ENCODE data around the gene B3GALT6.

The B3GALT6 gene

DNA sequence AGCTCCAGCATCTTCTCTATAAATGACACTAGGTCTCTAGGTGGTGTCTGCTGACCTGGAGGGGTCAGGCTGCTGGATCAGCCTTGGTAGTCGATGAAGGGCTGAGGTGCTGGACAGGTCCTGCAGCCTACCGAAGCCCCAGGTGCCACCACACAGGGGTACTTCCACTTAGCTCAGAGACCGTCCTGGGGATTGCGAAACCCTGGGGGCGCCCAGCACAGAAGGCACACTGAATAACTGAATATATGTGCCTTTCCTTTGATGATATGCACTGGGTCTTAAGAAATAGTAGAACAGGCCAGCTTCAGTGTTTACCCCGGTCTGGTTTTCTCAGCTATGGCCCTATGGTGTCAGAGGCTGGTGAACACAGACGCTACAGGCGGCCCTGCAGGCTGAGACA is 30.7 kb downstream of the B3GALT6 start:
- no peak for DNase-seq (ENCODE audit: low spot score)

DNA sequence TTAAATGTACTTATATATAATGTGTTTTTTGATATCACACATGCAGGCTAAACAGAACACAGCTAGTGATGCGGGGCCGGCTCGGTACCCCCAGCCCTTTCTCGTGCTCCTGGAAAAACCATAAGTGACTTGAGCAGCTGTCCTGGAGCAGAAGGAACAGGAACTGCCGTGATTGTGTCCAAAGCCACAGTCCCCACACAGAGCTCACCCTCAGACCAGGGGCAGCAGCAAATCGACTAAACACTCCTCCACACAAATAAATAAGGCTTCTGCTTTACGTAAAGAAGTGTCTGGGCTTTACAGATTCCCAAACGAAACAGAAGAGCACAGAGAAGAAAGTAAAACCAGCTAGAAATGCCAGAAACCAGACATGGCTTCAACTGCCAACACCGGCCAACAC is 32.0 kb downstream of the B3GALT6 start:
- no peak for DNase-seq (ENCODE audit: low spot score)

DNA sequence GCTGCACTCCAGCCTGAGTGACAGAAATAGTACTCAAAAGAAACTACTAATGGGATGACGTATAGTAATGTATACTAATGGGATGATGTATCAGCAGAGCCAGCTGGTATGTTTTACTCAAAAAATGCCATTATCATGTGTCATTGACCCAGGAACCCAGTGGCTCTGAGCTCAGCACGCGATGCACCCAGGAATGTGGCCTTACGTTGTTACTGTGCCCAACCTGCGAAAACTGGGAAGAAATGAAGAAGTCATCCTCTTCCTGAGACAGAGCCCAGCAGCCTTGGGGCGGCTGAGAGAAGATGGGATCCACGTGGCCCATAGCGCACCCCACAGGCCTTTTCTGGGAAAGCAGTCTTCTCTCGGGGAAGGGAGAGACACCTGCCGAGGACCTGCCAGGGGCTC is 32.8 kb downstream of the B3GALT6 start:
- no peak for DNase-seq (ENCODE audit: low spot score)

DNA sequence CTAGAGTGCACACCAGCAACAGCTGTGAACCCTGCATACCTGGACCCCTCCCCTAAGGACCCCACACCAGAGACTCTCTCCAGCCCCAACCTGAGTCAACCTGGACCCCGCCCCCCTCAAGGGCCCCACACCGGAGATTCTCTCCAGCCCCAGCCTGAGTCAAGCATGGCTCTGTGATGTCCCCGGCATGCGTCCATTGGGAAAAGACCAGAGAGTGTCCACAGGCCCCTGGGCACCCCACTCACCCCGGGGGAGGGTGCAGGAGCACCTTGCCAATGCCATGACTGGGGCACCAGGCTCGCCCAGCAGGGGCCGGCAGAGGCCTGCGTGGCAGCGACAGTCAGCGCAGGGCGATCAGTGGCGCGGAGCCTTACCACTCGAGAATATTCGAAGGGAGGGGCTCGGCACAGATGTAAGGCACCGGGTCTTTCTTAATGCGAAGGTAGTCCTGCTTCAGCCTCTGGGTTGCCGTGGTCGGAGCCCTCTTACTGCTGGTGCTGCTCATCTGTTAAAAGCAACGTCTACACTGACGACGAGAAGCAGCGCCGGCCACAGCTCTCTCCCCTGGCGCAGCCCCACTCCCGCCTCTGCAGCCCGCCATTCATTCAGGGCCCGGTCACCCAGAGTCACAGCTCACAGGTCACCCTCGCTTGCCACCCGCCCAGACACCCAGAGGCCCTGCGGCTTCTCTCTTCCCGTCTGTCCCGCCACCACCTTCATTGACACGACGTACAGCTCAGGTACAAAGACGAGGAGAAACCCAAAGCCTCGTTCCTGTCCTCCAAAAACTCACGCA is 35.6 kb downstream of the B3GALT6 start:
- DNase-seq (ENCODE audit: low spot score), result no peak

DNA sequence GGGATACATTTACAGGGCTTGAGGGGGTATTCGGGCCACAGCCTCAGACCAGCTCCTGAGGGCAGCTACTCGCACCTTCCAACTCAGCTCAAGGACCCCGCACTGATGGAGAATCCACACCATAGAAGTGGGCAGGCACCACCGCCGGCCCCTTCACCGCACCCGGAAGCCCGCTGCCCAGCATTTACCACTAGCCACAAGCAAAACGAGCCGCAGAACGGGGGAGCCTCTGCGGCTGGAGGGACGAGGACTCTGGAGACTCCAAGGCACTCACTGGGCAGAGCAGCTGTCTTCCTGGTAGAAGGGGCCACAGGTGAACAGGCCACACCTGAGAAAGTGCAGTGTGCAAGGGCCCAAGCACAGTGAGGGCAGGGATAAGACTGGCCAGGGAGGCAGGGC is 36.2 kb downstream of the B3GALT6 start:
- no peak for DNase-seq (ENCODE audit: low spot score)

DNA sequence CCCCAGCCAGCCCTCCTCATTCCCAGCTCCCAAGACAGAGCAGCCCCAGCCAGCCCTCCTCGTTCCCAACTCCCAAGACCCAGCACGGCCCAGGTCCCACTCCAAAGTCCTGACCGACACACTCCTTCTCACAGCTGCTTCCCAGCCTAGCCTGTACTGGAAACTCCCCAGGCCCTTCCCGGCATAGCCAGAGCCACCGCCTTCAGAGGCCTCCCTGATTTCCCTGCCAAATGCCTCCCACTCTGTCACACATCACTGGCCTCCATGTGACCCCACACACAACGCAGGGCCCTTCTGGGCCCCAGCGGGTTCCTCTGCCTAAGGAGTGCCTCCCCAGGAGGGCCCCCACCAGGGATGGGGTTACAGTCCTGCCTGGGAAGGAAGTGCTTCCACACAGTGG is 38.8 kb downstream of the B3GALT6 start:
- DNase-seq (ENCODE audit: low spot score), result no peak

DNA sequence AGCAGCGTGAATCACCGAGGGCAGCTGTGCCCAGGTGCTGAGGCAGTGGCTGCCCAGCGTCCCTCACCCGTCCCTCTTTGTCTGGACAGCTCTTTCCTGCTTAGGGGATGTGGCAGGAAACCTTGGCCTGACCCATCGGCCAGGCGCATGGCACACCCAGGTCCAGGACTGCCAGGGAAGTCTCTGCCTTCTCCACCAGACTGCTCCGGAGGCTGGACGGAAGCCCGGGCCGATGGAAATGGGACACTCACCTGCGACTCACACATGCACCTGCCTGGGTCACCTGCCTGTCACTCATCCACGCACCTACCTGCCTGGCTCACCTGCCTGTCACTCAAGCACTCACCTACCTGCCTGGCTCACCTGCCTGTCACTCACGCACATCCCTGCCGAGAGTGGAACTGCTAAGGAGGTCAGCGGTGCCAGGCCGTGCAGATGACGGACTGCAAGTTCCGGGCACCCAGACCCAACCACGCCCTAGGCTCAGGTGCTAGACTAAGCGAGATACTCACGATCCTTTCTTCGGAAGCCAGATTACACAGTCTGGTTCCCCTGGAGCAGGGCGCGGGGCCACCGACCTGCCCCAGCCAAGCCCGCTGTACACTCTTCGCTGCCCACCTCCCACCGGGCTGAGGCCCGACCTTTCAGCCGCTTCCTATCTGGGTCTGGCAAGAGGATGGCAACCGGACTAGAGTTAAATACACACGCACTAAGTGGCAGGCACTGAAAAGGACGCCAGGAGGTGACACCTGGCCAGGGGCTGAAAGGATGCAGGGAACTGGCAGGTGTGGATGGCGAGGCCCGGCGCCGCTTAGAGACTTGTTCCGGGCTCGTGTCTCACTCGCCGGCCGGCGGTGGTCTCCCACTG is 40.5 kb downstream of the B3GALT6 start:
- no peak for DNase-seq (ENCODE audit: low spot score)

DNA sequence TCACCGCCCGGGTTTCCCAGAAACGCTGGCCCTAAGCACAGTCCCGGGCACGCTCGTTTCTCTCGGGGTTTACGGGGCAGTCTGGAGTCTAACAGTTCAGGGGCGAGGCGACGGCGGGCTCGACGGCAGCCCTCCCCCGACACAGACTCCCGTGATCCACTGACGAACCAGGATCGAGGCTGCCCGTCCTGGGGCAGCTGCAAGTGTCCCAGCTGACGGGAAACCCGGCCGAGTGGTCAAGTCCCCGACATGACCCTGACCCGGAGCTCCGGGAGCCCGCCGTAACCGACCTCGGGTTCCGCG is 41.1 kb downstream of the B3GALT6 start:
- DNase-seq (ENCODE audit: low spot score), result no peak

DNA sequence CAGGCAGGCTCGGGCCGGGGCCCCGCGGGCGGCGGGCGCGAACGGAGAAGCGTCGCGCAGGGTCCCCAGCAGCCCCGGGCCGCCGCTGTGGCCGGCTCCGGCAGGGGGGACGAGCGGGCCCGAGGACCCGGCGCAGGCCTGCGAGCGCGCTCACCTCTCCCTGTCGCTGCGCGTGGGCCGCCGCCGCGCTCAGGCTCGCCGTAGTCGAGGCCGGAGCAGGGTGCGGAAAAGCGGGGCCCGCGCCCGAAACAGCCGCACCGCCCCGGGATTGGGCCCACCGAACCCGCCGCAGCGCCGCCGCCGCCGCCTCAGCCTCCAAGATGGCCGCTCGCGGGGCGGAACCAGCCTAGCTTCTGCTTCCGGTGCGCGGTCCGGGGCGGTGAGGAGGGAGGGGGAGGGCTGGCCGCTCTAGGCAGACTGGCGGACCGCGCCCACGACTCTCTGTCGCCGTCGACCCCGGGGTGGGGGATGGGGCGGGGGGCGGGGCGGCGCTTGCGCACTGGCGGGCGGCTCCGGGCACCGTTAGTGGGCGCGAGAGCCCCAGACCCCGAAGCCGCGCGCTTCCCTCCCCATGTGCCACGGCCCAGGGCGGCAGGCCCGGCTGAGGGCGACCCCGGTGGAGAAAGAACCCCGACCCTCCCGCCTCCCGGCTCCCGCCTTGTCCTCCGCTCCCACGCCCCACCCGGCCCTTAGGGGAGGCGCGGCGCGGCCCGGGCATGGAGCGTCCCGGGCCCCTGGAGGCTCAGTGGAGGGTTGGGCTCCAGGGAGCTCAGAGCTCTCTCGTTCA is 41.7 kb downstream of the B3GALT6 start, which contains the start of gene UBE2J2:
Gene UBE2J2, minus strand, starts transcription at position 343 of the 787 bp plus-strand sequence. CDS start 5,862 bp downstream, outside the sequence.
- DNase-seq (ENCODE audit: low spot score), result peak; percentile 91

DNA sequence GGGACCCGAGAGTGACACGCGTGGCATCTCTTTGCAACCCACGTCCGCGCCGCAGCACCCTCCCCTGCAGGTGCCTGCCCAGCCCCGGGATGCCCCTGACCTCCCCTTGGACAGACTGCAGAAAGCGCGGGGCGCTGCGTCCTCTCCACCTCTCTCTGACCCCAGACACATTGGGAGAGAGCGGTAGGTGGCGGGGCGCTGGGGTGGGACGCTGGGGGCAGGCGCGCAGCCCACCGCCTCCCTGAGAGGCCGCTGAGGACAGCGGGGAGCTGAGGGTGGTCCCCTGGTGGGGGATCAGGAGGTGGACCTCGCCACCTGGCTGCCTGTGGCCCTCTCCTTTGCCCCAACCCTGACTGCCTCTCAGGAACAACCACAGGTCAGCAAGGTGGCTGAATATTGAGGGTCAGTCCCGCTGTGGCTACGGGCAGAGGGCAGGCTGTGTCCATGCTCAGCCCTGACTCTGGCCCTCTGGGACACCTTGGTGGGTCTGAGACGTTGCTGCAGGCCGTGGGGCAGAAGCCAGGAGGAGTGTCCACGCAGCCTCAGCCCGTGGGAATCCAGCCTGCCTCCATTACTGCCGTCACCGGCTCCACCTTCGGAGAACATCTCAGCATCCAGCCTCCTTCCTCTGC is 42.4 kb downstream of the B3GALT6 start:
- no peak for DNase-seq (ENCODE audit: low spot score)

DNA sequence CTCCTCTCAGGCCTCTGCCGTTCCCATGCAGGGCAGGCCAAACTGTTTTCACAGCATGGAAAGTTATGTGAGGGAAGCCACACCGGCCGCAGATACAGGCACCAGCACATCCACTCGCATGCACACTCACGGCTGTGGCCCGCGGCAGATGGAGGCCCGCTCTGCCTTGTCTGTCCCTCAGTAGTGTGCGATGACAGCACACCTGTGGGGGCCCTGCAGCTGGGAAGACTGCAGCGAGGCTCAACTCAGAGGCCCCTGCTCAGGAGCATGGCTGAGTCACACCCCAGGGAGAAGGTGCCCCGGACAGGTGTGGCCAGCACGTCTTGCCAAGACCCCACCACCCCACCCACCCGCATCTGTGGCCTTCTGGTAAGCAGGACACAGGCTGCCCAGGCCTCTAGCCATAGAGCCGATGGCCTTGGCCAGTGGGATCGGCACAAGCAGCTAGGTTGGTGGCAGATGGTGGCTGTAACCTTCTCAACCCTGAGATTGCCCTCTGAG is 42.9 kb downstream of the B3GALT6 start:
- DNase-seq (ENCODE audit: low spot score), result no peak

DNA sequence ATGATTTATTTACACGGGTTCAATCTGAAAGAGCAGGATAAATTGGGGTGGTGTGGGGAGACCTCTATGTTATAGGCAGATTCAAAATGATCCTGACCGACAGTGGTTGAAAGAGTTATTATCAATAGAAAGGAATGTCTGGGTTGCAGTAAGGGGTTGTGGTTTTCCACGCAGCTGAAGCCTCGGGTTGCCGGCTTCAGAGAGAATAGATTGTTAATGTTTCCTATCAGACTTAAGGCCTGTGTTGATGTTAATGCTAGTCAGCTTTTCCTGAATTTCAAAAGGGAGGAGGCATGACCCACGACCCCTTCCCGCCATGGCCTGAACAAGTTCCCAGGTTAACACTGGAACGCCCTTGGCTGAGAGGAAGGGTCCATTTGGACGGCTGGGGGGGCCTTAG is 43.8 kb downstream of the B3GALT6 start:
- DNase-seq (ENCODE audit: low spot score), result no peak

DNA sequence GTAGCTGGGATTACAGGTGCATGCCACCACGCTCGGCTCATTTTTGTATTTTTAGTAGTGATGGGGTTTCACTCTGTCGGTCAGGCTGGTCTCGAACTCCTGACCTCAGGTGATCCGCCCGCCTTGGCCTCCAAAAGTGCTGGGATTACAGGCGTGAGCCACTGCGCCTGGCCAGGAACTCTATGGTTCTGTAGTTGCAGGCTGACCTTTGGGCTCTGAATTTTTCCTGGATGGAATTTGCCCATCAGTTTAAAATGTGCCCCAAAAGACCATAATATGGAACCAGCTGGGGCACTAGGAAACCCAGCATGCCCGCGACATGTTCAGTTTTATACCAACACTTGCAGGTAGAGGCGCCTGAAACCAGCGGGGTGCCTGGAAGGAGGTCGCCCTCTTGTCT is 46.6 kb downstream of the B3GALT6 start:
- no peak for DNase-seq (ENCODE audit: low spot score)

DNA sequence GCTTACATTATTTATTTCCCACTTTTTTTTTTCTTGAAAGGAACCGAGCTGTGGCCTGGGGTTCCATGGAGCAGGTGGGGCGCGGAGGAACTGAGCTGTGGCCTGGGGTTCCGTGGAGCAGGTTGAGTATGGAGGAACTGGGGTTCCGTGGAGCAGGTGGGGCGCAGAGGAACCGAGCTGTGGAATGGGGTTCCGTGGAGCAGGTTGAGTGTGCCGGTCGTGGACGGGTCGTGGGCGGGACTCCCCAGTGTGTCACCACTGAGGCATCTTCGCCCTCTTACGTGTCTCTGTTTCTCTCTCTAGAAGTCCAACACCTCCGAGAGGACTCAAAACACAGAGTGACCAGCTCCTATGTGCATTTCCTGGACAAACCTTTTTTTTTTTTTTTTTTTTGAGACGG is 47.0 kb downstream of the B3GALT6 start:
- no peak for DNase-seq (ENCODE audit: low spot score)

DNA sequence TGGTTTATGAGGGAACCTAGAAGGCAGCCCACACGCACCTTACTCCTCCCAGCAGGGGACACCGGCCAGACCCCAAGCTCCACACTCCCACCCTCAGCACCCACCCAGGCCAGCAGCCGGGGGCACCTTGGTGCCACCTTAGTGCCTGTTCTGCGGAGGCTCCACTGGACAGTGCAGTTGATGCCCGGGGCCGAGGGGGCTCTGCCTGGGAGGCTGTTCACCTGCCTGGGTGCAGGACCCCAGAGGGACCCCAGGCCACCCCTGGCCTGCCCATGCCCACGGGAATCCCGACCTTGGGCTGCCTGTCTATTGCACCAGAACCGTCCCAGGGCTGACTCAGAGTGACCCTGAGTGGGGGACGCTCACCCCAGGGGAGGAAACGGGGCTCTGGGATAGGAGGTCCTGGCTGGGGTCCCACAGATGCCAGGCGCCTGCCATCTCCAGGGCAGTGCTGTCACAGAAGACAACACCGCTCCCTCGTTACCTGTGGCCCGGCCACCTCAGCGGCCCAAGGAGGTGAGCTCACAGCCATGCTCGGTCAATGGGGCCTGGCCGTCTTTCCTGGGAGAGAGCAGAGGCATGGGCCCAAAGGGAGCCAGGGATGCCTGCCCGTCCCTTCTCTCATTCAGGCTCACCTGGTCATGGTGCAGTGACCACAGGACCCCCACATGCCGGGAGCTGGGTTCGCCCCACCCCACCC is 48.9 kb downstream of the B3GALT6 start:
- no peak for DNase-seq (ENCODE audit: low spot score)

DNA sequence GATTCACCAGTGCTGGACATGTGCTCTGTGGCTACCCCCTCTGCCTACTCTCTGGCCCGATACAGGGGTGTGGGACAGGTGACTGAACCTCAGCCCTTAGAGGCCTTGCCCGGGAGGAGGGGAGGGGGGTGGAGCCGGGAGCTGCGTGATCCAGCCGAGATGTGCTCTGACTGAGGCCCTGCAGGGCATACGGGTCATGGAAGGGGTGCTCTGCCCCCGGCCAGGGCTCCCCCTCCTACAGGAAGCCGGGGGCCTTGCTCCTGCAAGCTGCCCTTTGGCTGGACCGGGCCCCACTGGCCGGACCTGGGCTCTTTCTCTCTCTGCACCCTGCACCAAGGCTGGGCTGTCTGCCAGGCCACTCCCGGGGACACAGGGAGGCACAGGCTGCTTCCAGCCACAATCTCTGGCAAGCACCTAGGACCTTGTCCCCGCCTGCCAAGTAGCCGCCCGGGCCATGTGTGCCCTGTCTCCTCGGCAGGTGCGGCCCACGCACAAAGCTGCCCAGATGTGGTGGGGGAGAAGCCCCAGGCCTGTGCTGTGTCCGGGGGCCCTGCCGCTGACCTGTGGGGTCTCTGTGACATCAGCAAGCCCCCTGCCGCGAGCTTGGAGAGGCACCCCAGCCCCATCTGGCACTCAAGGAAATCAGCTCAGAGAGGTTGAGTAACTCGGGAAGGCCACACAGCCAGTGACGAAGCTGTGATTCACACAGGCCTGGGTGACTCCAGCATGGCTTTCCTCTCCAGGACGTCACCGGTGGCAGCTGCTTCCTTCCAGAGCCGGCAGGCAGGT is 49.7 kb downstream of the B3GALT6 start:
- DNase-seq (ENCODE audit: low spot score), result no peak

DNA sequence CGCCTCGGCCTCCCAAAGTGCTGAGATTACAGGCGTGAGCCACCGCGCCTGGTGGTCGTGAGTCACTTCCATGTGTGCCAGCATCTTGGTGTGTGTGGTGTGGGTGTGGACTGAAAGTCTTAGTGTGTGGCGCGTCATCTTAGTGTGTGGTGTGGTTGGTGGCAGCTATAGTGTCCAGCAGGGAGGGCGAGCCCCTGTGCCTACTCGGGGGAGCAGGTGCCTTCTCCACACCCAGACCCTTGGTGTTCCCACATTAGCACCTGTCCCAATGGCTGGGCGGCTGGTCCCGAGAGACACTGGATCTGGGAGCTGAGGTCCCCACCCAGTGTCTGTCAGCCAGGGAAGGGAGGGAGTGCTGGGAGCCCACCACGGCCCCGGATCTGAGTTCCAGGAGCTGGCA is 51.0 kb downstream of the B3GALT6 start:
- no peak for DNase-seq (ENCODE audit: low spot score)

DNA sequence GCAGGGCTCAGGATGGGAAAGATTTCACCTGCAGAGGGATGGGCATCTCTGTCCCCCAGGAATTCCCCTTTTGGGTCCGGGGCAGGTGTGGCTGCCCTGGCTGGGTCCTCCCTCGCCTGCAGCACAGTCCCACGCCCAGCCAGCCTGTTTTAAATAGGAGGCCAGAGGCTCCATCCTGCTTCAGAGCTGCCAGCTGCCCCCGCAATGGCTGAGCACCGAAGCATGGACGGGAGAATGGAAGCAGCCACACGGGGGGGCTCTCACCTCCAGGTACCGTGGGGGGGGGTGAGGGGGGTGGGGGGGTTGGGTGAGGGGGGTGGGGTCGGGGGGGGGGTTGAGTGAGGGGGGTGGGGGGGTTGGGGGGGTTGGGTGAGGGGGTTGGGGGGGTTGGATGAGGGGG is 51.8 kb downstream of the B3GALT6 start:
- DNase-seq (ENCODE audit: low spot score), result no peak

All from CD4-positive, alpha-beta T cell treated with Interleukin-2 at 100 ng/mL for 4 hours (primary cell).